ENCODE measurements around the gene PHYHD1. TPM values are rescaled to one million over a fixed set of nuclear protein-coding genes. Genes with fewer than 3 reads are reported as not detected.

PHYHD1 gene
- total and polyA plus RNA-seq, 2 of the 13 experiments (the other 11 are each of a cell fraction or from before 2014, with no cell fraction given) = 10.6 to 25.3 TPM

GRCh38 chr9:128927731-128928411 lies 7.1 kb downstream of the PHYHD1 start (continued):
- no peak for TF ChIP-seq ZNF704 (CRISPR knock-in tag; IDR thresholded peaks at IDR 0.05; ENCODE audit: borderline replicate concordance)
- TF ChIP-seq PHB2 (IDR thresholded peaks at IDR 0.05; ENCODE audit: partially characterized antibody) = no peak
- no peak for TF ChIP-seq ZNF7 (CRISPR knock-in tag; IDR thresholded peaks at IDR 0.05)
- TF ChIP-seq U2AF1 (optimal IDR thresholded peaks at IDR 0.05; ENCODE audit: low read depth, low read length) = no peak
- peak; percentile 28; the same call in 1 of the 2 replicates for TF ChIP-seq GATAD2A (CRISPR knock-in tag; IDR thresholded peaks at IDR 0.05)
- TF ChIP-seq ZNF800 (CRISPR knock-in tag; IDR thresholded peaks at IDR 0.05) = no peak
- TF ChIP-seq LCORL (IDR thresholded peaks at IDR 0.05) = no peak
- no peak for TF ChIP-seq LCORL (CRISPR knock-in tag; IDR thresholded peaks at IDR 0.05)
- TF ChIP-seq ZNF101 (CRISPR knock-in tag; IDR thresholded peaks at IDR 0.05; ENCODE audit: borderline replicate concordance, low read depth) = no peak
- TF ChIP-seq MTF1 (CRISPR knock-in tag; IDR thresholded peaks at IDR 0.05) = no peak
- TF ChIP-seq THAP8 (CRISPR knock-in tag; IDR thresholded peaks at IDR 0.05; ENCODE audit: borderline replicate concordance) = no peak
- TF ChIP-seq SAFB2 (CRISPR knock-in tag; IDR thresholded peaks at IDR 0.05; ENCODE audit: borderline replicate concordance, low read depth) = no peak
- no peak for TF ChIP-seq ZNF556 (CRISPR knock-in tag; IDR thresholded peaks at IDR 0.05; ENCODE audit: borderline replicate concordance)
- no peak for TF ChIP-seq MYPOP (CRISPR knock-in tag; IDR thresholded peaks at IDR 0.05)
- no peak for TF ChIP-seq MBD4 (IDR thresholded peaks at IDR 0.05; ENCODE audit: borderline replicate concordance, low read length)
- no peak for TF ChIP-seq ZNF782 (CRISPR knock-in tag; IDR thresholded peaks at IDR 0.05; ENCODE audit: borderline replicate concordance)
- TF ChIP-seq ZFY (CRISPR knock-in tag; IDR thresholded peaks at IDR 0.05) = no peak
- TF ChIP-seq ZNF567 (CRISPR knock-in tag; IDR thresholded peaks at IDR 0.05; ENCODE audit: borderline replicate concordance) = no peak
- no peak for TF ChIP-seq ZNF496 (CRISPR knock-in tag; IDR thresholded peaks at IDR 0.05; ENCODE audit: insufficient replicate concordance)
- TF ChIP-seq ZNF382 (CRISPR knock-in tag; IDR thresholded peaks at IDR 0.05; ENCODE audit: borderline replicate concordance) = no peak
- no peak for TF ChIP-seq U2AF2 (IDR thresholded peaks at IDR 0.05; ENCODE audit: low read depth, low read length)
- 0 out of 2 replicates have a peak, but pooled peaks have one; percentile 30 for TF ChIP-seq ZNF75D (CRISPR knock-in tag; IDR thresholded peaks at IDR 0.05; ENCODE audit: borderline replicate concordance)
- TF ChIP-seq CREBL2 (CRISPR knock-in tag; IDR thresholded peaks at IDR 0.05; ENCODE audit: borderline replicate concordance) = no peak
- no peak for TF ChIP-seq ZBTB21 (CRISPR knock-in tag; IDR thresholded peaks at IDR 0.05)
- TF ChIP-seq HNRNPLL (IDR thresholded peaks at IDR 0.05; ENCODE audit: low read depth, low read length, poor library complexity, severe bottlenecking) = no peak
- TF ChIP-seq SRF (IDR thresholded peaks at IDR 0.05; ENCODE audit: low read depth, low read length) = no peak
- no peak for TF ChIP-seq PITX1 (CRISPR knock-in tag; IDR thresholded peaks at IDR 0.05)
